Measurements from ENCODE around the gene MAFF.

MAFF gene

DNA sequence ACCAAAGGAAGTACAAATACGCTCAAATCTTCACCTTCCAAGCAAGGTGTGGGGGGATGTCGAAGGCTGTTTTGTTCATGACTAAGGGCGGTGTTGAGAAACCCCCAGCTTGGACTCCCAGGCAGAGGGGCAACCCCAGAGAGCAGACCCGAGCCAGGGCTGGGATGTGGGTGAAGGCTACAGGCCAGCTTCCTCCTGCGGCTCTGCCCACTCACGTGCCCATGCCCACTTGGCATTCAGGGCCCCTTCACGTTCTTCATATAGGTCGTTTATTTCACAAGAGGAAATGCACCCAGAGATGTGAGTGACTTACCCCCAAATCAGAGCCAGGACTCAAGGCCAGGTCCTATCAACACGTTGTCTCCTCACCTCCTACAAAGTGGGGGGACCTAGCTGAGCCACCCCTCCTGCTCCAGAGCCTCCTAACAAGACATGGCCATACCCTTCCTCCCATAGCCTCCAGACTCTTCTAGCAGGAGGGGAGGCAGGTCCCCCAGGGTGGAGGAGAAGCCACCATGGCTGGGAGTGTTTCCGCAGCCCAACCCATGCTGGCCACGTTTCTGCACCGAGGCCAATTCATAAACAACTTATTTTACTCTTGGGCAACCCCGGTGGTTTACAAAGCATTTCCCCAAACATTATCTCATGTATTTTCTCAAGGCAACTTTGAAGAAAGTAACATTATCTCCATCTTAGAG lies 49.0 kb downstream of the MAFF start:
- no peak for DNase-seq

DNA sequence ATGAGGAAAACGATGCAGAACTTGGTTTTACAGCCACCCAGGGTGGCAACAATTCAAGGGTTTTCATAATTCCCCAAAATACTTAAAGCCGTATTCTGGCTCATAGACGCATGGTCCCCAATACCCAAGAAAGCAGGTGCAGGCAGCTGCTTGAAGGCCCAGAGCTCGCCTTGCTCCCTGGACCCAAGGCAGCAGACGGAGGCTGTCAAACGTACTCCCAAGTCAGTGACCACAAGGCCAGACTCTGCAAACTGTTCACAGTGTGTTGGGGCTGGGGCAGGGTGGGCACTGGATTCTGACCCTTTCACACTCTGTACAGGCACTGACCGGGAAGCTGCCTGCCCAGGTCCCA lies 49.5 kb downstream of the MAFF start:
- DNase-seq: no peak

GRCh38 chr22:38255697-38256096 lies 53.9 kb downstream of the MAFF start:
- DNase-seq: no peak

- DNase-seq: no peak
Observed at GRCh38 chr22:38257181-38257580, 55.4 kb downstream of the MAFF start.

DNA sequence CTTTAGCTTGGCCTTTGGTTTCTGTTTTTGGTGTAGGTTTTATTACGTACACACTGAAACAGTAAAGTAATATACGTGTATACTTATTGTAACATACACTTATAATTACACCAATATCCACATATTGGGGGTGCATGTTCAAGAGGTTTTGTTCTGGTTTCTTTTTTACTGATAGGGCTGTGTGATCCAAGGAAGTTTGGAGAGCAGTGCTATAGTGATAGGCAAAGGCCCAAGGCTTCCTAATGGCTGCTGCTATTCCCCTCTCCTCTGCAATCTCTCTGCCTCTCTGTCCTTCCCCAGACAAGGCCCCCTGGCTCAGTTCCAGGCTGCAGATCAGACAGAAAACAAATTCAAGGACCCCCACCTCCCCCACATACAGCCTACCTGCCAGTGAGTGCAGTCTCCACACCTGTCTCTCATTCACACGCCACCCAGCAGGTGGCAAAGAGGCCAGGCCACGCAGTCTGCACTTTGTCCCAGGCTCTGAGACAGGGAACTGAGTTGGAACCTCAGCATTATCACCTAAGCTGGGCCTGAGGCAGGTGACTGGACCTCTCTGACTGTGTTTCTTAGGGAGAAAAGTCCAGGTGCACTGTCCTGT lies 56.0 kb downstream of the MAFF start:
- DNase-seq: no peak

- DNase-seq: no peak
Observed at GRCh38 chr22:38258895-38259294, 57.1 kb downstream of the MAFF start.

DNA sequence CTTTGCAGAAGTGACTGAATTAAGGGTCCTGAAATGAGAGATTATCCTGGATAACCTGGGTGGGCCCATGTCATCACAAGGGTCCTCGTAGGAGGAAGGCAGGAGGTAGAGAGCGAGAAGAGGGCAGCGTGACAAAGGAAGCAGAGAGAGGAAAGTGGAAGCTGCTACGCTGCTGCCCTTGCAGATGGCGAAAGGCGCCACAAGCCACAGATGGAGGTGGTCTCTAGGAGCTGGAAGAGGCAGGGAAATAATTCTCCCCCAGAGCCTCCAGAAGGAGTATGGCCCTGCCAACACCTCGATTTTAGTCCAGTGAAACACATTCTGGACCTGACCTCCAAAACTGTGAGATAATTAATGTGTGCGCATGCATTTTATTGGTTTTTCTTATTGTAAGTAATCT lies 57.6 kb downstream of the MAFF start:
- no peak for DNase-seq

DNA sequence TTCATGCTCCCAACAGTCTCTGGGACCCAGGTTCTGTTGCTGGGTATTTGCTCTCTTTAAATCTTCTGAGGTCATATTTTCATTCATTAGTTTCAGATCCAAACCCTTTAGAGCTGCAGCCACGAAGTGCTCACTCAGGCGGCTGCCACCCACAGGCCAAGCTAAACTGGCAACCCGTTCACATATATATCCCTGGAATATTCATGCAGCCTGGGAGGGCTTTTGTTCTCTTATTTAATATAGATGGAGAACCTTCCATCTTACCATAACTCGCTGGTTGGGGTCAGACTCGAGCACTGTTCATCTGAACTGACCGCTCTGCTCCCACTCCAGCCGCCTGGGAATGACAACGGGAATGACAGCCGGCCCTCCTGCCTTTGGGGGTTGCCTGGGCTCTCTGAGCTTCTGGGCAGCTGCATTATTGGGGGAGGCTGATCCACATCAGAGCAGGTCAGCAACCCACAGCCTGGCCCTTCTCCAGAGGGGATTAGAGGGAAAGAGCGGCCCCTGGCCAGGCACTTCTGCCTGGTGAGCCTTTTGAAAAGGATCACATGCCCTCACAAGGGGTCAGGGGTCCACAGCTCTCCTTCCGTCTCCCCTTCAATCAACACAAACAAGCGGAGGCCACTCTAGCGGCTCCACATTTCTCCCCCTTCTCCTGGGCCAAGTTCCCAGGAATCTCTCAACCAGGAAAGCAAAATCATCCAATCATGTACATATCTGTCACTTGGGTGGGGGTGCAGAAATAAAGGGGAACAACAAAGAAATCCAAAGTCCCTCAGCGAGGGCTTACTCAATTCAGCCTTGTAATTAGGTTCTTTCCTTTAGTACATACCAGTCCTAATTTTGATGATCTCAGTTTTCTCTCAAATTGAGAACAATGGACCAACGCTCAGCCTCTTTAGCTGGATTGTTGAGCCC lies 59.2 kb downstream of the MAFF start:
- DNase-seq: peak; percentile 75

DNA sequence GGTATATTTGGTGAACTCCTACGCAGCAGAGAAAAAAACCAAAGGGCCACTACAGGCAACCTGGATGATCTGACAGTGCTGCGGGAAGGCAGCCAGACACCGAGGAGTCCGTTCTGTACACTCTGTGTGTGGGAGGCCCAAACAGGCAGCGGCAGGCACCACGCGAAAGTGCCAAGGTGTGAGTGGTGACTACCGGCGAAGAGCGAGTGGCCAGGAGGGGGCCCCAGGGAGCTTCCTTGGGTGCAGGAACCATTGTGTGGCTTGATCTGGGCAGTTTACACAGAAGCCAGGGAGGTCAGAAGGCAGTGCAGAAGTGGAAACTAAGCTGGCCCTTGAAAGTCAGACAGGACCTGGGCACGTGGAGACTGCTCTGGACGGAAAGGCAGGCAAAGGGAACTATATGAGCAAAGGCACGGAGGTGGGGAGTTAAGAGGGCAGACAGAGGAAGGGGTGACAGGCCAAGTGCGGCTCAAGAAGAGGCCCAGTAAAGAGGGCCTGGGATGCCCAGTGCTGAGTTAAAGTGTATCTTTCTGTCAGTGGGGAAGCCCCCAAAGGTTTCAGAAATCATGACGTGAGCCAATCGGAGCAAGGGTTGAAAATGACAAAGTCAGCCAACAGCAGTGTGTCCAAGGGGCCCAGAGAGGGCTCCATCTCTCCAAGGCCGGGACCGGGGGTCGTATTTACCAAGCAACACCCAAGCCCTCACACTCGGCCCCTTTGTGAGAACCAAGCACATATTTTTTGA lies 60.4 kb downstream of the MAFF start:
- no peak for DNase-seq

- no peak for DNase-seq
Observed at GRCh38 chr22:38264322-38264843, 62.6 kb downstream of the MAFF start.

Measured in retina (tissue), 1 donor.